Central memory CD4-positive, alpha-beta T cell (primary cell): Measurements from ENCODE around the gene NDFIP1.
"Not testable (repeated sequence)": the region's sequence is repeated elsewhere in the genome, so short reads cannot be mapped to it uniquely, and the experiment has no call there.

Experiments used
- DNase-seq: peaks from one replicate; pipeline ENCODE4 v3.0.0; 2022

NDFIP1 gene

GRCh38 chr5:142120247-142120935 is 11.8 kb downstream of the NDFIP1 start:
- no peak for DNase-seq

- DNase-seq: no peak
Observed at GRCh38 chr5:142122121-142122520, 13.5 kb downstream of the NDFIP1 start.

GRCh38 chr5:142125378-142125777 is 16.8 kb downstream of the NDFIP1 start:
- no peak for DNase-seq

GRCh38 chr5:142125963-142126362 is 17.4 kb downstream of the NDFIP1 start:
- no peak for DNase-seq

GRCh38 chr5:142128675-142129208 is 20.2 kb downstream of the NDFIP1 start:
- no peak for DNase-seq

- no peak for DNase-seq
Observed at GRCh38 chr5:142129446-142130066, 21.0 kb downstream of the NDFIP1 start.

- no peak for DNase-seq
Observed at GRCh38 chr5:142131394-142131793, 22.8 kb downstream of the NDFIP1 start.

- no peak for DNase-seq
Observed at GRCh38 chr5:142132916-142133315, 24.3 kb downstream of the NDFIP1 start.

GRCh38 chr5:142133330-142134206 is 25.0 kb downstream of the NDFIP1 start:
- no peak for DNase-seq

- DNase-seq: no peak
Observed at GRCh38 chr5:142134331-142135010, 25.9 kb downstream of the NDFIP1 start.

GRCh38 chr5:142141463-142141862 is 32.9 kb downstream of the NDFIP1 start:
- DNase-seq: no peak

GRCh38 chr5:142143878-142144277 is 35.3 kb downstream of the NDFIP1 start:
- DNase-seq: peak; percentile 15

GRCh38 chr5:142145106-142145900 is 36.7 kb downstream of the NDFIP1 start:
- peak; percentile 46 for DNase-seq

- DNase-seq: no peak
Observed at GRCh38 chr5:142149363-142149762, 40.8 kb downstream of the NDFIP1 start.

- DNase-seq: no peak
Observed at GRCh38 chr5:142150431-142150830, 41.9 kb downstream of the NDFIP1 start.

GRCh38 chr5:142151436-142152383 is 43.1 kb downstream of the NDFIP1 start:
- peak; percentile 56 for DNase-seq

GRCh38 chr5:142152384-142152732 is 43.8 kb downstream of the NDFIP1 start:
- no peak for DNase-seq

GRCh38 chr5:142153674-142154448 is 45.3 kb downstream of the NDFIP1 start:
- DNase-seq: no peak

- DNase-seq: not testable (repeated sequence)
Observed at GRCh38 chr5:142154449-142154841, 45.9 kb downstream of the NDFIP1 start.
